Measurements from ENCODE around the gene SMARCAD1.

The SMARCAD1 gene

GRCh38 chr4:94256828-94257227, 49.2 kb downstream of the SMARCAD1 start:
- TF ChIP-seq EGR1 (IDR thresholded peaks at IDR 0.05) (no peak), CEBPB (IDR thresholded peaks at IDR 0.05) (no peak), TEAD4 (IDR thresholded peaks at IDR 0.05) (no peak), NFIC (IDR thresholded peaks at IDR 0.05) (no peak), YY1 (IDR thresholded peaks at IDR 0.05; ENCODE audit: low read depth) (no peak), EP300 (IDR thresholded peaks at IDR 0.05; ENCODE audit: borderline replicate concordance) (no peak)
- TF ChIP-seq, protein P1, sequence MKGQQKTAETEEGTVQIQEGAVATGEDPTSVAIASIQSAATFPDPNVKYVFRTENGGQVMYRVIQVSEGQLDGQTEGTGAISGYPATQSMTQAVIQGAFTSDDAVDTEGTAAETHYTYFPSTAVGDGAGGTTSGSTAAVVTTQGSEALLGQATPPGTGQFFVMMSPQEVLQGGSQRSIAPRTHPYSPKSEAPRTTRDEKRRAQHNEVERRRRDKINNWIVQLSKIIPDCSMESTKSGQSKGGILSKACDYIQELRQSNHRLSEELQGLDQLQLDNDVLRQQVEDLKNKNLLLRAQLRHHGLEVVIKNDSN (IDR thresholded peaks at IDR 0.05) = no peak

DNA sequence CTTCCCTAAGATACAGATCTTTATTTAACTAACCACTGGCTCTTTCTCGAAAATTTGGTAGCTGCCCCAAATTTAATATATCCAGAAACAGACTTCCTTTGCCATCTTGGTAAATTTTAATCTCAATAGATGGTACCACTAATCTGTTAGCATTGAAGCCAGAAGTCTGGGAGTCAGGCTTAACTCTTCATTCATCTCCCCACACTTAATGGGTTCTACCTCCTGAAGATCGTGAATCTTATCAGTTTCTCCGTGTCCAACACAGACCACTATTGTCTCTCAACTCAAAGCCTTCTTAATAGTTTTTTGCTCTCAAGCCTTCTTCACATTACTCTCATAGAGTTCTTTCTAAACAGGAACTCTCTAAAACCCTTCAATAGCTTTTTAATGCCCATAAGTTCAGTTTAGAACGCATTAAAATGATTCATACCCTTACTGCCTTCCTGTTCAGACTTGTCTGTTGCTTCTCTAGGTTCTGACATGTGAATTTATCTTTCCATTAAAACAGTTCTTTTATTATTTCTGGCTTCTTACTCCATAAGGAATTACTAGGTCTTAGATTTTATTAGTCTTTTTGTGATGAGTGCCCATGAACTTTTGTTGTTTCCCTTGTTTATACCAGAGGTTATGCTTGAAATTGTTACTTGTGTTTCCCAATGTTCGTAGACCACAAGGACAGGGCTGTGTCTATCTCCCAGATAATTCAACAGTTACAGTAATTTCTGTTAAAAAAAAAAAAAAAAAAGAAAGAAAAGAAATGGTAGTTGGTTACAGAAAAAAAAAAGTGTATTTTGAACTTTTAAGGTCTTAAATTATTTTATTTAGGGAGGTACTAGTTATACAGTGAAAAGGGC, 54.7 kb downstream of the SMARCAD1 start:
- TF ChIP-seq TCF12 (IDR thresholded peaks at IDR 0.05; ENCODE audit: low read depth) (no peak), TAF1 (IDR thresholded peaks at IDR 0.05; ENCODE audit: low read depth) (no peak), NFIC (IDR thresholded peaks at IDR 0.05) (no peak), EGR1 (IDR thresholded peaks at IDR 0.05) (no peak), TEAD4 (IDR thresholded peaks at IDR 0.05) (no peak), CEBPB (IDR thresholded peaks at IDR 0.05) (no peak), RAD21 (IDR thresholded peaks at IDR 0.05; ENCODE audit: low read depth) (no peak), CREB1 (IDR thresholded peaks at IDR 0.05; ENCODE audit: low read depth) (no peak), EP300 (IDR thresholded peaks at IDR 0.05; ENCODE audit: borderline replicate concordance) (no peak), ZBTB7A (IDR thresholded peaks at IDR 0.05; ENCODE audit: low read depth) (no peak), FOXM1 (IDR thresholded peaks at IDR 0.05; ENCODE audit: borderline replicate concordance, low read depth) (no peak), YY1 (IDR thresholded peaks at IDR 0.05; ENCODE audit: low read depth) (no peak)
- TF ChIP-seq, protein P1 (IDR thresholded peaks at IDR 0.05) = no peak
- TF ChIP-seq, protein P2, sequence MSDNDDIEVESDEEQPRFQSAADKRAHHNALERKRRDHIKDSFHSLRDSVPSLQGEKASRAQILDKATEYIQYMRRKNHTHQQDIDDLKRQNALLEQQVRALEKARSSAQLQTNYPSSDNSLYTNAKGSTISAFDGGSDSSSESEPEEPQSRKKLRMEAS (IDR thresholded peaks at IDR 0.05) = no peak
- TF ChIP-seq, protein P3, sequence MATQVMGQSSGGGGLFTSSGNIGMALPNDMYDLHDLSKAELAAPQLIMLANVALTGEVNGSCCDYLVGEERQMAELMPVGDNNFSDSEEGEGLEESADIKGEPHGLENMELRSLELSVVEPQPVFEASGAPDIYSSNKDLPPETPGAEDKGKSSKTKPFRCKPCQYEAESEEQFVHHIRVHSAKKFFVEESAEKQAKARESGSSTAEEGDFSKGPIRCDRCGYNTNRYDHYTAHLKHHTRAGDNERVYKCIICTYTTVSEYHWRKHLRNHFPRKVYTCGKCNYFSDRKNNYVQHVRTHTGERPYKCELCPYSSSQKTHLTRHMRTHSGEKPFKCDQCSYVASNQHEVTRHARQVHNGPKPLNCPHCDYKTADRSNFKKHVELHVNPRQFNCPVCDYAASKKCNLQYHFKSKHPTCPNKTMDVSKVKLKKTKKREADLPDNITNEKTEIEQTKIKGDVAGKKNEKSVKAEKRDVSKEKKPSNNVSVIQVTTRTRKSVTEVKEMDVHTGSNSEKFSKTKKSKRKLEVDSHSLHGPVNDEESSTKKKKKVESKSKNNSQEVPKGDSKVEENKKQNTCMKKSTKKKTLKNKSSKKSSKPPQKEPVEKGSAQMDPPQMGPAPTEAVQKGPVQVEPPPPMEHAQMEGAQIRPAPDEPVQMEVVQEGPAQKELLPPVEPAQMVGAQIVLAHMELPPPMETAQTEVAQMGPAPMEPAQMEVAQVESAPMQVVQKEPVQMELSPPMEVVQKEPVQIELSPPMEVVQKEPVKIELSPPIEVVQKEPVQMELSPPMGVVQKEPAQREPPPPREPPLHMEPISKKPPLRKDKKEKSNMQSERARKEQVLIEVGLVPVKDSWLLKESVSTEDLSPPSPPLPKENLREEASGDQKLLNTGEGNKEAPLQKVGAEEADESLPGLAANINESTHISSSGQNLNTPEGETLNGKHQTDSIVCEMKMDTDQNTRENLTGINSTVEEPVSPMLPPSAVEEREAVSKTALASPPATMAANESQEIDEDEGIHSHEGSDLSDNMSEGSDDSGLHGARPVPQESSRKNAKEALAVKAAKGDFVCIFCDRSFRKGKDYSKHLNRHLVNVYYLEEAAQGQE (IDR thresholded peaks at IDR 0.05; ENCODE audit: low read depth) = no peak

- TF ChIP-seq TCF12 (IDR thresholded peaks at IDR 0.05; ENCODE audit: low read depth) (no peak), CREB1 (IDR thresholded peaks at IDR 0.05; ENCODE audit: low read depth) (no peak)
- TF ChIP-seq, protein P1 (IDR thresholded peaks at IDR 0.05) = no peak
Observed at GRCh38 chr4:94267037-94267436, 59.4 kb downstream of the SMARCAD1 start.

DNA sequence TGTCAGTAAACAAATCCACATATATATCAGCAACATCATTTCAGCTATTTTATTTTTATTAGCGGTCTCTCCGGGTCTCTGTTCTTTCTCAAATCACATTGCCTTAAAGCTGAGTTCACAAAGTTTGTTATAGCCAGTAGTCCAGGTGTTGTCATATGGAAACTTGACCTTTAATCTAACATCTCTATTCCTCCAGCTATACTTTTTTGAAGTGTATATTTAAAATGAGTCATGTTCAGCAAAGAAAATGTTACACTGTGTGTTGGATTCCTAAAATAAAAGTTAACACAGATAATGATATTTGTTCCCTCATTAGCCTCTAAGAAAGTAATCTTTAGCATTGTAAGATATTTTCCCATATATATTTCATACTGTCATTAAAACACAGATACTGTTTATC, 63.6 kb downstream of the SMARCAD1 start:
- TF ChIP-seq CREB1 (IDR thresholded peaks at IDR 0.05; ENCODE audit: low read depth) (no peak), YY1 (IDR thresholded peaks at IDR 0.05; ENCODE audit: low read depth) (no peak), RAD21 (IDR thresholded peaks at IDR 0.05; ENCODE audit: low read depth) (no peak), NFIC (IDR thresholded peaks at IDR 0.05) (no peak), TAF1 (IDR thresholded peaks at IDR 0.05; ENCODE audit: low read depth) (no peak), FOXM1 (IDR thresholded peaks at IDR 0.05; ENCODE audit: borderline replicate concordance, low read depth) (no peak), EGR1 (IDR thresholded peaks at IDR 0.05) (no peak), CEBPB (IDR thresholded peaks at IDR 0.05) (no peak), TCF12 (IDR thresholded peaks at IDR 0.05; ENCODE audit: low read depth) (no peak), TEAD4 (IDR thresholded peaks at IDR 0.05) (no peak), EP300 (IDR thresholded peaks at IDR 0.05; ENCODE audit: borderline replicate concordance) (no peak), ZBTB7A (IDR thresholded peaks at IDR 0.05; ENCODE audit: low read depth) (no peak)
- TF ChIP-seq, protein P1 (IDR thresholded peaks at IDR 0.05) = no peak
- TF ChIP-seq, protein P3 (IDR thresholded peaks at IDR 0.05; ENCODE audit: low read depth) = no peak
- TF ChIP-seq, protein P2 (IDR thresholded peaks at IDR 0.05) = no peak

GRCh38 chr4:94274912-94275311, 67.2 kb downstream of the SMARCAD1 start:
- TF ChIP-seq TEAD4 (IDR thresholded peaks at IDR 0.05) = no peak
- no peak for TF ChIP-seq FOXM1 (IDR thresholded peaks at IDR 0.05; ENCODE audit: borderline replicate concordance, low read depth)
- TF ChIP-seq TAF1 (IDR thresholded peaks at IDR 0.05; ENCODE audit: low read depth) = no peak
- TF ChIP-seq RAD21 (IDR thresholded peaks at IDR 0.05; ENCODE audit: low read depth) = no peak
- TF ChIP-seq EGR1 (IDR thresholded peaks at IDR 0.05) = no peak
- TF ChIP-seq ZBTB7A (IDR thresholded peaks at IDR 0.05; ENCODE audit: low read depth) = no peak
- TF ChIP-seq CREB1 (IDR thresholded peaks at IDR 0.05; ENCODE audit: low read depth) = no peak
- TF ChIP-seq, protein P2 (IDR thresholded peaks at IDR 0.05) = no peak
- no peak for TF ChIP-seq YY1 (IDR thresholded peaks at IDR 0.05; ENCODE audit: low read depth)
- TF ChIP-seq TCF12 (IDR thresholded peaks at IDR 0.05; ENCODE audit: low read depth) = no peak
- TF ChIP-seq, protein P1 (IDR thresholded peaks at IDR 0.05) = no peak
